ENCODE measurements around the gene SYVN1.
"Not testable (repeated sequence)": the region's sequence is repeated elsewhere in the genome, so short reads cannot be mapped to it uniquely, and the experiment has no call there.

The SYVN1 gene

DNA sequence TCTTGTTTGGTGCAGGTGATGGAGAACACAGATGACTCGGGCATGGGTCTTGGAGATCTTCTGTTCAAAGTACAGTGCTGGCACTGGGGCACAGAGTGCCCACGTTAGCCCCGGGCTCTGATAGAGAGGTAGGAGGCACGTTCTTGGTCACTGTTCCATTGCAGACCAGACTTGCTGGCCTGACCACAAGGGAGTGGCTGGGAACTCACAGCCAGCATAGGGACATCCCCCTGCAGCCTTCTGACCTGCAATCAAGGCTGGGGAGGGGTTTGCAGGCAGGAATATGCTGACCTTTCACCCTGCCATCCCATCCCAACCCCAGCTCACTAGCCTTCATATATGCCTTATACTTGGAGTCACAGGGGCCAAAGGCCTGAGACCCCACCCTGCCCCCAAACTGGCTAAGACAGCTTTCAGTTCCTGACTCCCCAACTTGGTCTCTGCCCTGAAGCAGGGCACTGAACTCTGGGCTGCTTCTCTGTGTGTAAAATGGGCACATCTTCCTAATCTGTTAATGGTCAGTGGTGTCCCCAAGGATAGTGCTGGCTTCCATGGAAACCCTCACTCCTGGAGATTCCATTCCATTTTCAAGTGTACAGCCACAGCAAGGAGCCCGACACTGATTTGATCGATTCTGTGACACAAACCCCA is 7.6 kb downstream of the SYVN1 start:
- DNase-seq, result no peak

DNA sequence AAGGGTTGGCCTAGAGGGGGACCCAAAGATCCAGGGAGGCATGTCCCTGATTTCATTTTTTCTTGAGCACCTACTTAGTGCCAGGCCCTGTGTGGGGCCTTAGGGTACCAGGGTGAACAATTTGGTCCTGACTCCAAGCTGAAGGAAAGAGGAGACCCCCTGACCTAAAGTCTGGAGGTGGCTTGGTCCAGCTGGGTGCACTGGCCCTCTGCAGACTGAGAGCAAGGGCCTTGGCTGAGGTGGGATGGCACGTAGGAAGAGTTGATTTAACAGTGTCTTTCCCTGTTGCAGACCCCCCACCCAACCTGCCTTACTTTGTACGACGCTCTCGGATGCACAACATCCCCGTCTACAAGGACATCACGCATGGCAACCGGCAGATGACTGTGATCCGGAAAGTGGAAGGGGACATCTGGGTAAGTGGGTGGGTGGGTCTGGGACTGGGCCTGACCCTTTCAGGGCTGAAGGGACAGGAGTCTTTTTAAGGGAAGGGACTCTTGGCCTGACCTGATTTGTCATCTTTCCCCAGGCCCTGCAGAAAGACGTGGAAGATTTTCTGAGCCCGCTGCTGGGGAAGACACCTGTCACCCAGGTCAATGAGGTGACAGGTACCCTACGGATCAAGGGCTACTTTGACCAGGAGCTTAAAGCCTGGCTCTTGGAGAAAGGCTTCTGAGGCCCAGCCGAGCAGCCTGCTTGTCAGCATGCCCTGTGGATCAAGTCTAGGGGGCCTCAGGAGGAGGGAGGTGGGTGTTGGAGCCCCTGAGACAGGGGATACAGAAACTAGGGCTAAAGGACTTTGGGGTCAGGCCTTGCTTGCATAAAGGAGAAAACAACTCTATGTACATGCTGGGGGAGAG is 8.9 kb downstream of the SYVN1 start:
- no peak for DNase-seq

DNA sequence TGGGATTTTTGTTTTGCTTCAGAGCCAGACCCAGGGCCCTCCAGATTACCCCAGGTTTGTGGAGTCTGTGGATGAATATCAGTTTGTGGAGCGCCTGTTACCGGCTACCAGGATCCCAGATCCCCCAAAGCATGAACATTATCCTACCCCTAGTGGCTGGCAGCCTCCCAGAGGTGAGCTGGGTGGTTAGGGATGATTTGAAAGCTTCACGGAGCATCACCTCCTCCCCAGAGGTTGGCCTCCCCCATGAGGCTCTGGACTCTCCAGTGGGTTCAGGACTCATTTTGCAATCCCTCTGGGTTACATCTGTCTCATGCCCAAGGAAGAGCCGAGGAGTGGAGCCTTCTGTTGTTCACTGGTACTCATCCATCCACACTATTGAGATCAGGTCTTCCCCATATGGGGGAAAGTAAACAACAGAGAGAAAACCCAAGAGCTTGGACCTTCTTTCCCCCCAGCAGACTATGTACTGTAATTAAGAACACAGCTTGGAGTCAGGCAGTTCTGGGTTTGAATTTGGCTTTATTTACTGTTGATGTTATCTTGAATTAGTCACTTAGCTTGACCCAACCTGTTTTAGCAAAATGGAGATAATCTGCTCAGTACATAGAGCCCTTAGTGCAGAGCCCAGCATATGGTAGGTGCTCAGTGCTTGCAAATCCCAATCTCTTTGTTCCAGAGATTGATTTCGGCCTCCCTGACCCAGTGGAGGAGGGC is 9.7 kb downstream of the SYVN1 start:
- DNase-seq, result no peak

DNA sequence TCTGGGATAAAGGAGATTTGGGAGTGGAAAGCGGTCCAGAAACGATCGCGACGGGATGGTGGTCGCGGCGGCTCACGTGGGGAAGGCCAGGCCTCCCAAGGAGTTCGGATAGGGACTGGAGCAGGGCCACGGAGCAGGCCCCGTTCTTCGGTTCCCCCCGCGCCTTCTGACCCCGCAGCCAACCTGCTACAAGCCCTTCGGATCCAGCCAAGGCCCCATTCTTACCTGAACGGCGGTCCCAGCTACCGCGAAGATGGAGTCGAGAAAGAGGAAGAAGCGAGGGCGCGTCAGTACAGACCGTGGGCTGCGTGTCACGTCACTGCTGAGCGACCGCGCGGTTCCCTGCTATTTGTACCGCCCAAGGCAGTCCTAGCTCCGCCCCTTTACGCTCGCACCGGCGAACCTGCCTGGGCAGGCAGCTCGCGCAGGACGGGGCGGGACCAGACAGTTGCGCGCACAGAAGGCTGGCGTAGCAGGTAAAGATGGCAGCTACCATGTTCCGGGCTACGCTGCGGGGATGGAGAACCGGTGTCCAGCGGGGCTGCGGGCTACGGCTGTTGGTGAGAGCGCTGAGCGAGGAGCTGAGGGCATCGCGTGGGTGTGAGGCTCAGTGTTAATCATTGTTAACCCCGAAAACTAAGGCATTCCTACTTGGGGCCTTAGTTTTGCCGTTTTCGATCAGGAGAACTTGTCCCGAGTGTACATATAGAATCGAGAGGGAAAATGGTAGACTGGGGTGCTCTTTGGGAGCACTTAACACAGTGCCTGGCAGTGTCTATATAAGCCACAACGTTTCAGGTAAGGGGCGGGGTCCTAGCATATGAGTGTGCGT is 12.2 kb downstream of the SYVN1 start, which contains the start of the genes FAU and MRPL49:
Gene FAU, minus strand, starts transcription at position 270 of the 832 bp plus-strand sequence. CDS start 321 bp downstream, outside the sequence.
Gene MRPL49, plus strand, starts transcription at position 457 of the 832 bp plus-strand sequence. Its CDS starts 26 bp downstream, at position 483.
- peak; percentile 89 for DNase-seq

DNA sequence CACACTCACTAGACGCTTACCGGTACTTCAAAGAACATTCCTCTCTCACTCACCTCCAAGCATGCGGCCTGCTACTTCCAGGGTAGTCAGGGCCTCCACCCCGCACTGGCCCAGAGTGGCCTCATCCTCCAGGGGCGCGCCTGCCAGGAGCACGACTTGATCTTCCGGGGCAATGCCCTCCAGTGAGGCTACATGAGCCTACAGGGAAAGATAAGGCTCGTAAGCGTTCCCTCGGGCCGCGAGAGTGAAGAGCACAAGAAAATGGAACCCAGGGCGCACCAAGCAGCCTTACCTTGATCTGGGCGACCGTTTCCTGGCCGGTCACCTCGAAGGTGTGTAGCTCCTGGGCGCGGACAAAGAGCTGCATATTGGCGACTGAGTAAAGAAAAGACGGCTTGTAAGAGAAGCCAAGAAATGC is 12.9 kb downstream of the SYVN1 start:
- no peak for DNase-seq

DNA sequence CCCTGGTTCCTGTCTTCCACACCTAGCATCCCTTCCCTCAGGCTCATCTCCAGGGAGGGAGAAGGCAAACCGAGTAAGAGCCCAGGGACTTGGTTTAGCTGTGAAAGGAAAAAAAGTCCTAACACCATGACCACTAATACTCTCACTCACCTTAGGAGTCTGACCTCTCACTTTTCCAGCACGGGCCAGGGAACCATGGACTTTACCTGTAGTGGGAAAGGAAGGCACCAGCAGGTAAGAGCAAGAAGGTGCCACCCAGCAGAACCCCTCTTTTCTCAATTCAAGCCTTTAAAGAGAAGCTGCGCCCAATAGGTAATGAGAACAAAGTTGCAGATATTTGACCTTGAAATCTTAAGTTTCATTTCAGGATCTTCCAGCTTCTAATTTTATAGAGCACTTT is 13.5 kb downstream of the SYVN1 start:
- no peak for DNase-seq

DNA sequence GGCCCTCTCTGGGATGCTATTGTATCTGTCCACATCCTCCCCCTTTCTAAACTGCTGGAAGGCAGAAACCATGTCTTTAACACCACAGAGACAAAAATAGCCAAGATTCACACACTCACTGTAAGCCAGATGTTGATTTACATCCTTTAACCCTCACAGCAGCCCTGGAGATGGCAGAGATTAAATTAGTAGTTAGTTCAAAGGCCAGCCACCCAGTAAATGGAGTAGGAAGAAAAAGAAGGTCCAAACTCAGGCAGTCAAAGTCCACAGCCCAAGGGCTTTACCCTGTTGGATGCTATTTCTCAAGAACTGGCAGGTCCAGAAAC is 14.7 kb downstream of the SYVN1 start:
- no peak for DNase-seq

DNA sequence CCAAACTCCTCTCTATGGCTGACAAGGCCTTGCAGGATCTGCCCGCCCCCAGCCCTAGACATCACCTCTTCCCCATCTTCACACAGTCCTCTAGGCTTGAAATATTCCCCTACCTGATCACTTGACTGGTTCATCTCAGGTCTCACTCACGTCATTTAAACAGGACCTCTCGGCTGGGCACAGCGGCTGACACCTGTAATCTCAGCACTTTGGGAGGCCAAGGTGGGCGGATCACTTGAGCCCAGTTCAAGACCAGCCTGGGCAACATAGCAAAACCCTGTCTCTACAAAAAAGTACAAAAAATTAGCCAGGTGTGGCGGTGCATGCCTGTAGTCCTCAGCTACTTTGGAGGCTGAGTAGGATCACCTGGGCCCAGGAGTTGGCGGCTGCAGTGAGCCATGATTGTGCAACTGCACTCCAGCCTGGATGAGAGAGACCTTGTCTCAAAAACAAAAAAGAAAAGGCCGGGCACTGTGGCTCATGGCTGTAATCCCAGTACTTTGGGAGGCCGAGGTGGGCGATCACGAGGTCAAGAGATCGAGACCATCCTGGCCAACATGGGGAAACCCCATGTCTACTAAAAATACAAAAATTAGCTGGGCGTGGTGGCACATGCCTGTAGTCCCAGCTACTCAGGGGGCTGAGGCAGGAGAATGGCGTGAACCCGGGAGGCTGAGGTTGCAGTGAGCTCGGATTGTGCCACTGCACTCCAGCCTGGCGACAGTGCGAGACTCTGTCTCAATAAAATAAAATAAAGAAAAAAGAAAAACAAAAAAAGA is 15.2 kb downstream of the SYVN1 start:
- DNase-seq, result not testable (repeated sequence)

DNA sequence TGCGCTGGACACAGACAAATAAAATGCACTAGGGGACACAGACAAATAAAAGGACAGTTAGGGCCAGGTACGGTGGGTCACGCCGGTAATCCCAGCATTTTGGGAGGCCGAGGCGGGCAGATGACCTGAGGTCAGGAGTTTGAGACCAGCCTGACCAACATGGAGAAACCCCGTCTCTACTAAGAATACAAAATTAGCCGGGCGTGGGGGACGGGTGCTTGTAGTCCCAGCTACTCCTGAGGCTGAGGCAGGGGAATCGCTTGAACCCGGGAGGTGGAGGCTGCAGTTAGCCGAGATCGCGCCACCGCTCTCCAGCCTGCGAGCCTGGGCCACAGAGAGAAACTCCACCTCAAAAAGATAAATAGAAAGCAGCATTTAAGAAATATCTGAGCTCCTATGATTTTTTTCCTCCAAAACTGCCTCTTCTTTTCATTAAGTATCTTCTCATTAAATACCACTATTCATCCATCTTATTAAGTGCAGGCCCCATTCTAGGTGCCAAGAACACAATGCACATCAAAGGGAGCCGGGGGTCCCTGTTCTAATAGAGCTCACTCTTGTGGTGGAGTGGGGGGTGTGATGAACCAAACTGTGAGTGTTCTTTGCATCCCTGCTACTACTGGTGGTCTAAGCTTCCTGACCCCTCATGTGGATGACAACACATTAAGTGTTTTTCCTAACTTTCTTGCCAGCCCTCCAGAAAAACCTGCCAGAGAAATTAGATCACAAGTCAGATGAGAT is 16.1 kb downstream of the SYVN1 start:
- no peak for DNase-seq

DNA sequence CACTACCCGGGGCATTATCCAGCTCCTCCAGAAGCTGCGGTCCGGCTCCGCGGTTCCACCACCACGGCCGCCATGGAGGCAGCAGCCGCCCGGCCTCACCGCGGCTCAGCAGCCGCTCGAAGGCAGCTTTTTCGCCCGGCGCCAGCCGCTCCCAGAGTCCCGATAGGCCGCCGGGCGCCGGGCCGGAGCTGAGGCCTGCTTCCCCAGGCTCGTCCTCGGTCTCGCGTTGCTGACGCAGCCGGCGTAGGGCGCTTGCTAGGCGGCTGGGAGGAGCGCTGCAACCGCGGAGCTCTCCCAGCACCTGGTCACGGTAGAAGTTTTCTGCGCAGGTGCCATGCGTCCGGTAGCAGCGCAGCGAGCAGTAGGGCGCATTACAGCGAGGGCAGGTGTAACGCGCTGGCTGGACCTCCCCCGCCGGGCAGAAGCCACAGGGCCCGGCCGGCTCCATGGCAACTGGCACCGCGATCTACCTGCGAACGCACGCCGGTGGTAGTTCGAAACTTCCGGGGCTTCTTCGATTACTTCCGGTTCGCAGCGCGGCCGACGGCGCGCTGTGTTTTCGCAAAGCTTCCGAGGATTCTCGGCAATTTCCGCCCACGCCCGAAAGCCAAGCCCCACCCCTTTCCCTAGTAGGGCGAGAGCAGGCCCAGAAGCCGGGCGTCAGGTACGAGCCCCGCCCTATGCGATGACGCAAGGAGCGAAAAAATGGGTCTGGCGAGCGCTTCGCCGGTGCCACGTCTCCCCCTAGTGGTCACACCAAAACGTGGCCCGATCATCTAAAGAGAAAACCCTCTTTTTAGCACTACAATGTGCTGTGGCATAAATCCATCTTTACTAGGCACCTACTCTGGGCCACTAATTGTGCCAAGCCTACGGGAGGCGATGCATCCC is 16.9 kb downstream of the SYVN1 start, which contains the start of gene ZNHIT2:
Gene ZNHIT2, minus strand, starts transcription at position 496 of the 891 bp plus-strand sequence. Its CDS starts 48 bp downstream, at position 448.
- DNase-seq, result peak; percentile 95

DNA sequence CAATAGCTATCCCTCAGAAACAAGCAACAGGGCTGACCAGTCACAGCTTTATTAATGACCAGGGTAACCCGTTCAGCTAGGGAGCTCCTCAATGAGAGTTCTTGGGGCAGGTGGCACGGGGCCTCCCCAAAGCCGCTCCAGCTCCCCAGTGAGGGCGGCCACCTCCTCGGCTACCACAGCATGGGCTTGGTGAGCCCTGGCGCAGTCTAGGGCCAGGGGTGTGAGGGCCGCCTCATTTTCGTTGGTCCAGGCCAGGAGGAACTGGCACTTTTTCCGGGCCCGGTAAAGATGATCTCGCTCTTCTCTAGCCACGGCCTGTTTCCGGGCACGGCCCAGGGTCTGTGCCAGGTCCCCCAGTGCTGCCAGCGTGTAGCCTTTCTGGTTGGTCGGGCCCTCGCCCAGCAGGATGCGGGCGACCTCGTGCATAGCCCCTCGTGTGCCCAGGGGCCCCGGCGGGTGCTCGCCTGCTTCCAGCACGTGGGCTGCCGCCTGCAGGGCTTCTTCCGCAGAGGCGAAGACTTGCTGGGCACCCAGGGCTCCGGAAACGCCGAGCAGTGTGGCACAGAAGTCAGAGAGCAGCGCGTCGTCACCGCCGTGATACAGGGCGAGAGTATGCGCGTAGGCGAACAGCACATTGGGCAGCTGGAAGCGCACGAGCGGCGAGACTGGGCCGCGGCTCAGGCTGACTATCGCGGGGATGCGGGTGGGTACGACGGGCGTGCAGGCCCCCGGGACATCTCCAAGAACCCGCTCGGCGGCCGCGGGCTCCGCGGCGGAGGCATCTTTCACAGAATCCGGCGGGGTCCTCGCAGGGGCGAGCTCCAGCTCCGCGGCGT is 17.7 kb downstream of the SYVN1 start:
- no peak for DNase-seq

DNA sequence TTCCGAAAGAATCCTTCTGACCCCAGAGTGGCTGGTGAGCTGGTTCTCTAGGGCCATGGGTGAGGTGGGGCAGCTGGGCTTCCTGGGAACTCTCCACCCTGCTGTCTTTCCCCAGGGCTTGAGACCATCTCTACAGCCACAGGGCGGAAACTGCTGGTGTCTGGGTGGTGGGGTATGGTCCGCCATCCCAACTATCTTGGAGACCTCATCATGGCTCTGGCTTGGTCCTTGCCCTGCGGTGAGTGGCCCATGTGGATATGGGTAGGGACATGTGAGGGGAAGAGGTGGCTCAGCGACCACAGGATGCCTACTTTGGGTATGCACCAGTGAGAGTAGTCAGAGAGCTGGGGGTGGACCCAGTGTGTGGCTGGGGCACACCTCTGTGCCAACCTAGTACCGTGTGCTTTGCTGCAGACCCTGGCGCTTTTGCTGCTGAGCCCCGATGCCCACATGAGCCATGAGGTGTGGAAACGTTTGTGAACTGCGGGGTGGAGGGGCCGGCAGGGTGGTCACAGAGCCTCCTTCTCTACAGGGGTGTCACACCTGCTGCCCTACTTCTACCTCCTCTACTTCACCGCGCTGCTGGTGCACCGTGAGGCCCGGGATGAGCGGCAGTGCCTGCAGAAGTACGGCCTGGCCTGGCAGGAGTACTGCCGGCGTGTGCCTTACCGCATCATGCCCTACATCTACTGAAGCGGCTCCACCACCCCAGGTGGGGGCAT is 18.8 kb downstream of the SYVN1 start:
- DNase-seq, result no peak

DNA sequence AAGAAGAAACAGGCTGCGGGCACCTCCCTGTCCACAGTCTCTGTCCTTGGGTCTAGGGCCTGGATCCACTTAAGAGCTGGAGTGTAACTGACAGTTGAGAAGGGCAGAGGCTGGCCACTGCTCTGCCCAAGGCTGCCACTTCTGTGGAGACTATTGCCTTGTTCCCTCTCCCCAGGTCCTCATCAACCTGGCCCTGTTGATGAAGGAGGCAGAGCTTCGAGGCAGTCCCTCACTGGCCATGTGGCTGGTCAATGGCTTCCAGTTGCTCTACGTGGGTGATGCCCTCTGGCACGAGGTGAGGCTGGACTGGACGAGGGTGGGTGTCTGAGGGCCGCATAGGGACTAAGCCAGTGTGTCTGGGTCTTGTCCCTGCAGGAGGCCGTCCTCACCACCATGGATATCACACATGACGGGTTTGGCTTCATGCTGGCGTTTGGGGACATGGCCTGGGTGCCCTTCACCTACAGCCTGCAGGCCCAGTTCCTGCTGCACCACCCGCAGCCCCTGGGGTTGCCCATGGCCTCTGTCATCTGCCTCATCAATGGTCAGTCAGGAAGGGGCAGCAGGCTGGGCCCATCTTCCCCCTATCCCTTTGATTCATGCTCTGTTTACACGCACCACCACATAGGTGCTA is 19.7 kb downstream of the SYVN1 start:
- no peak for DNase-seq

DNA sequence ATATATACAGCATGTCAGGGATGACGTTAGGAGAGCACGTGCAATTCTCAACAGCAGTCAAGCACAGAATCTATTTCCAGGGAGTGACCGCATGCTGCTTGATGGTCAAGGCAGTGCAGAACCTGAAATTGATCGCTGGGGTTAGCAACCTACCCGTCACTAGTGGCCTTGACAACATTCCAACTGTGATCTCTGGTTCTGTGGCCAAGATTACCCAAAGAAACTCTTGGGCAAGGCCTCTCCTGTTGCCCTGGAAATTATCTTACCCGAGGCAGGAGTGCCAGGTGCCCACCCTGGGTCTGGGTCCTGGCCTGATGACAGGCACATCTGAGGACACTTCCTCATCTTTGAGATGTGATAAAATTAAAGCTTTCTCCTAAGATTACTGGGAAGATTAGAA is 20.5 kb downstream of the SYVN1 start:
- no peak for DNase-seq

DNA sequence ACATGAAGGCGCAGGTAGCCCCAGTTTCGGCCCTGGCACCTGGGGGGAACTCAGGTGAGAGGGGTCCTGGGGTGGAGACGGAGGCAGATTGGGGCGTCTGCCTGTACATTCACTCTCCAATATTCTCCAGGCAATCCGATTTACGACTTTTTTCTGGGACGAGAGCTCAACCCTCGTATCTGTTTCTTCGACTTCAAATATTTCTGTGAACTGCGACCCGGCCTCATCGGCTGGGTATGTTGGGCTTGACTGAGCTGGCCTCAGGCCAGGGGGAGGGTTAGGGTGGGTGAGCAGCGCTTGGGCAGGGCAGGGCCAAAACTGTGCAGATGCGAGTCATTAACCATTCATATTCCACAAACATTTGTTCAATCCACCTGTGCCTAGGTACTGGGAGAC is 21.0 kb downstream of the SYVN1 start:
- no peak for DNase-seq

DNA sequence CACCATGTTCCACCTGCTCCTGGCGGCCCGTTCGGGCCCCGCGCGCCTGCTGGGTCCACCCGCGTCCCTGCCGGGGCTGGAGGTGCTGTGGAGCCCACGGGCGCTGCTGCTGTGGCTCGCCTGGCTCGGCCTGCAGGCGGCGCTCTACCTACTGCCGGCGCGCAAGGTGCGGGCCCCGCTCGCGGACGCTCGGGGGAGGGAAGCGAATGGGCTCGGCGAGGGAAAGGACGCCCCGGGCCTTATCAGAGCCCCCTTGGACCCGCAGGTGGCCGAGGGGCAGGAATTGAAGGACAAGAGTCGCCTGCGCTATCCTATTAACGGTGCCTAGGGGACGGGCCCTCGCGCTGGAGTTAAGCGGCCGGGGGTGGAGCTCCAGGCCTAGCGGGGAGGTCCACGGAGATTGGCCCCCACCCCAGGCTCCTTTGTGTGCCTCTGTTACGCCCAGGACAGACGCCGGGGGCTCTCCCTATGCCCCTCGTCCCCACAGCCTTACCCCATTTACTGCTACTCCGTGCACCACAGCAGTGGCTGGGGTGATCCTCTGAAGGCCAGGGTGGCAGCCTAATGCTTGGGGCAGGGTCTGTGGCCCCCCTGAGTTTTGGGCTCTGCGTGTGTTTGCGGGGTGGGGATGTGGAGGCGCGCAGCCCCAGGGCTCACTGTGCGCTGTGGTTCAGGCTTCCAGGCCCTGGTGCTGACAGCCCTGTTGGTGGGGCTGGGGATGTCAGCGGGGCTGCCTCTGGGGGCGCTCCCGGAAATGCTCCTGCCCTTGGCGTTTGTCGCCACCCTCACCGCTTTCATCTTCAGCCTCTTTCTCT is 21.6 kb downstream of the SYVN1 start:
- peak; percentile 29 for DNase-seq
